Measurements from ENCODE around the gene TMEM117.

DNA sequence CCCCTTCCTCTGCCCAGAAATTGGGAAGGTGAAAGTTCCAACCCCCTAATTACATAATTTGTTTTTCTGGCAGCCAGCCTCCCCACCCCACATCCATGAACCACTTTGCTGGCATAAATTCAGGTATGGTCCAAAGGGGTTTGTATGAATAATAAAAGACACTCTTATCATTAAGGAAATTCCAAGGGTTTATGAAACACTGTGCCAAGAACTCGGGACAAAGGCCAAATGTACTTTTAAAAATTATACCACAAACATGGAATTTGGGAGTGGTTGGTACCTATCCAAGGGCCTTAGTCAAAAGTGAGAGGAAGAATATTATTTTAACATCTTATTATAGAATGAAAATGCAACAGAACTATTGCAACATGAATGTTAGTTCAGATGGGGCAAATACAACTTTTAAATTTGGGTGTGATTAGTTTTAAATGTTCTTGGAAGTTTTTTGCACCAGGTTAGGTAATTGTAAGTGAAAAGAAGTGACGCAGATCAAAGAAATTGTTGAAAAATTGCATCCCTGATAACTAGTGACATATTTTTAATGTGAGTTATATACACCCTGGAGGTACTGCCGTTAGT lies 217.8 kb downstream of the TMEM117 start:
- TF ChIP-seq, protein P1, sequence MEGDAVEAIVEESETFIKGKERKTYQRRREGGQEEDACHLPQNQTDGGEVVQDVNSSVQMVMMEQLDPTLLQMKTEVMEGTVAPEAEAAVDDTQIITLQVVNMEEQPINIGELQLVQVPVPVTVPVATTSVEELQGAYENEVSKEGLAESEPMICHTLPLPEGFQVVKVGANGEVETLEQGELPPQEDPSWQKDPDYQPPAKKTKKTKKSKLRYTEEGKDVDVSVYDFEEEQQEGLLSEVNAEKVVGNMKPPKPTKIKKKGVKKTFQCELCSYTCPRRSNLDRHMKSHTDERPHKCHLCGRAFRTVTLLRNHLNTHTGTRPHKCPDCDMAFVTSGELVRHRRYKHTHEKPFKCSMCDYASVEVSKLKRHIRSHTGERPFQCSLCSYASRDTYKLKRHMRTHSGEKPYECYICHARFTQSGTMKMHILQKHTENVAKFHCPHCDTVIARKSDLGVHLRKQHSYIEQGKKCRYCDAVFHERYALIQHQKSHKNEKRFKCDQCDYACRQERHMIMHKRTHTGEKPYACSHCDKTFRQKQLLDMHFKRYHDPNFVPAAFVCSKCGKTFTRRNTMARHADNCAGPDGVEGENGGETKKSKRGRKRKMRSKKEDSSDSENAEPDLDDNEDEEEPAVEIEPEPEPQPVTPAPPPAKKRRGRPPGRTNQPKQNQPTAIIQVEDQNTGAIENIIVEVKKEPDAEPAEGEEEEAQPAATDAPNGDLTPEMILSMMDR (conservative IDR thresholded peaks at IDR 0.05; ENCODE audit: low read depth, low read length), result no peak
- TF ChIP-seq EZH2 (IDR thresholded peaks at IDR 0.05; ENCODE audit: borderline replicate concordance, low read depth, low read length, poor library complexity, severe bottlenecking), result no peak

All from A673 (cell line).